PFSK-1 (cell line): Measurements from ENCODE around the gene VGLL4.

Experiments
- FOXP2 ChIP-seq: optimal IDR thresholded peaks from 2 replicates; pipeline ENCODE3; 2011; ENCODE audit warnings: borderline replicate concordance, control low read depth, inconsistent platforms; ENCODE audit not compliant: insufficient read depth; ENCODE audit errors: extremely low read length, extremely low read depth
- POLR2AphosphoS5 ChIP-seq: IDR thresholded peaks from 2 replicates; pipeline ENCODE4 v1.6.1; 2012; ENCODE audit warnings: low read depth, mild to moderate bottlenecking, control low read depth, low read length, moderate library complexity
- REST ChIP-seq, 2 experiments: IDR thresholded peaks; 2 replicates each; pipeline versions ENCODE4 v1.6.1 to v1.8.0; 2011 to 2012; ENCODE audit warnings: low read depth in 2 of 2, low read length in 2 of 2, control low read depth in 1 of 2, inconsistent platforms in 1 of 2, mild to moderate bottlenecking in 1 of 2, moderate library complexity in 1 of 2; ENCODE audit not compliant: insufficient read depth in 1 of 2
- SIN3A ChIP-seq: IDR thresholded peaks from 2 replicates; pipeline ENCODE4 v1.6.1; 2012; ENCODE audit warnings: mild to moderate bottlenecking, low read length, moderate library complexity, borderline replicate concordance; ENCODE audit not compliant: insufficient read depth
- TAF1 ChIP-seq: IDR thresholded peaks from 2 replicates; pipeline ENCODE4 v1.6.1; 2012; ENCODE audit warnings: low read length, control low read depth, borderline replicate concordance; ENCODE audit not compliant: insufficient read depth

Gene VGLL4

DNA sequence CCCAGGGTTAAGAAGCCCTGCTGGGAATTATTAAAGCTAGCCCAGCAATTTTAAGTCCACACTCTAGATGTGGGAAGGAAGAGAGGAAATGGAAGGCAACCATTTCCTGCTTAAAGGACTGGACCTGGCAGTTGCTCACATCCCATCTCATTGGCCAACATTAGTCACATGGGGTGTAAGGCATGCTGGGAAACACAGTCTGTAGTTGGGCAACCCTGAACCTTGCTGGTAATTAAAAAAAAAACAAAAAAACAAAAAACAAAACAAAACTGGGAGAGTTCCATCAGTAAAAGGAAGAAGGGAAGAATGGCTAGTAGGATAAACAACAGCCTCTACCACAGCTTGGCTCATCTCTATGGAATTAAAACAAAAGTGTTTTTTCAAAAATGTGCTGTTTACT is 136.0 kb downstream of the VGLL4 start:
- TF ChIP-seq FOXP2 (no peak), POLR2AphosphoS5 (no peak), REST (IDR thresholded peaks at IDR 0.05; ENCODE audit: insufficient read depth in 1 of 2, low read depth in 2 of 2, low read length in 2 of 2) (no peak), TAF1 (no peak), SIN3A (no peak)
